Mucosa of gallbladder (tissue), 1 donor: ENCODE data around the gene HTR2C. TPM values are rescaled to one million over a fixed set of nuclear protein-coding genes. Genes with fewer than 3 reads are reported as not detected.
"Not testable (repeated sequence)": the region's sequence is repeated elsewhere in the genome, so short reads cannot be mapped to it uniquely, and the experiment has no call there.

ENCODE experiments used
- DNase-seq: peaks from one replicate; pipeline ENCODE4 v3.0.0-alpha.2; 2020; ENCODE audit warnings: low spot score
- total RNA-seq: library from RNA; stranded (reverse); gene quantifications from one replicate; pipeline ENCODE4 v1.2.1, GENCODE V29; 2021
- donor health status: DM: no; HTN: no; CAD: no.

HTR2C gene
- not detected for total RNA-seq

GRCh38 chrX:114583646-114584374 lies at the start of gene HTR2C:
HTR2C (plus strand) TSS chrX:114584086; CDS start chrX:114726937, 142,851 bp downstream.
- DNase-seq: no peak

- DNase-seq: no peak
These were observed 3.5 kb upstream of the HTR2C start for GRCh38 chrX:114580336-114580735.

GRCh38 chrX:114581528-114582263 lies 2.2 kb upstream of the HTR2C start:
- no peak for DNase-seq

GRCh38 chrX:114582264-114582632 lies 1.6 kb upstream of the HTR2C start:
- no peak for DNase-seq

GRCh38 chrX:114582698-114583395 lies 1.0 kb upstream of the HTR2C start:
- no peak for DNase-seq

GRCh38 chrX:114584375-114584943 lies 573 bp downstream of the HTR2C start:
- DNase-seq: no peak

- no peak for DNase-seq
These were observed 1.3 kb downstream of the HTR2C start for GRCh38 chrX:114584983-114585842.

GRCh38 chrX:114591121-114591520 lies 7.2 kb downstream of the HTR2C start:
- DNase-seq: no peak

GRCh38 chrX:114599305-114599704 lies 15.4 kb downstream of the HTR2C start:
- no peak for DNase-seq

GRCh38 chrX:114599911-114600310 lies 16.0 kb downstream of the HTR2C start:
- no peak for DNase-seq

- not testable (repeated sequence) for DNase-seq
These were observed 22.7 kb downstream of the HTR2C start for GRCh38 chrX:114606619-114607018.

- peak; percentile 15 for DNase-seq
These were observed 27.2 kb downstream of the HTR2C start for GRCh38 chrX:114611018-114611619.

- DNase-seq: no peak
These were observed 31.9 kb downstream of the HTR2C start for GRCh38 chrX:114615765-114616164.

GRCh38 chrX:114619874-114620273 lies 36.0 kb downstream of the HTR2C start:
- DNase-seq: no peak

GRCh38 chrX:114626323-114626722 lies 42.4 kb downstream of the HTR2C start:
- DNase-seq: no peak

- DNase-seq: no peak
These were observed 52.1 kb downstream of the HTR2C start for GRCh38 chrX:114635986-114636385.

GRCh38 chrX:114650351-114650750 lies 66.5 kb downstream of the HTR2C start:
- DNase-seq: no peak

- no peak for DNase-seq
These were observed 91.5 kb downstream of the HTR2C start for GRCh38 chrX:114675365-114675764.

GRCh38 chrX:114700533-114700932 lies 116.6 kb downstream of the HTR2C start:
- not testable (repeated sequence) for DNase-seq

- no peak for DNase-seq
These were observed 125.5 kb downstream of the HTR2C start for GRCh38 chrX:114709406-114709805.

- no peak for DNase-seq
These were observed 126.7 kb downstream of the HTR2C start for GRCh38 chrX:114710571-114710970.
